Nephron progenitor cell (in vitro differentiated cells): ENCODE measurements around the gene COQ10B.

ENCODE experiments used
- DNase-seq: peaks from one replicate; pipeline ENCODE4 v3.0.0; 2021
- H3K27ac Mint-ChIP-seq: 2 replicates; pipeline ENCODE4 v1.8.0; 2021; ENCODE audit warnings: mild to moderate bottlenecking, moderate library complexity, mixed read lengths
- H3K27me3 Mint-ChIP-seq: 2 replicates; pipeline ENCODE4 v1.8.0; 2021; ENCODE audit warnings: mild to moderate bottlenecking, low read depth, mixed read lengths; ENCODE audit not compliant: poor library complexity
- H3K36me3 Mint-ChIP-seq: 2 replicates; pipeline ENCODE4 v1.8.0; 2021; ENCODE audit warnings: low read depth, mixed read lengths
- H3K4me1 Mint-ChIP-seq: 2 replicates; pipeline ENCODE4 v1.8.0; 2021; ENCODE audit warnings: mixed read lengths
- H3K4me3 Mint-ChIP-seq: 2 replicates; pipeline ENCODE4 v1.8.0; 2021; ENCODE audit warnings: mild to moderate bottlenecking, moderate library complexity, mixed read lengths
- H3K9me3 Mint-ChIP-seq: 2 replicates; pipeline ENCODE4 v1.8.0; 2021; ENCODE audit warnings: mild to moderate bottlenecking, moderate library complexity, mixed read lengths
- CTCF ChIP-seq: fragments of 200-600 bp; sonication (generic); IDR thresholded peaks from 2 replicates; pipeline ENCODE4 v1.5.0; 2021; ENCODE audit warnings: antibody characterized with exemption

Gene COQ10B

GRCh38 chr2:197513915-197514314, 60.6 kb downstream of the COQ10B start:
- Mint-ChIP-seq H3K9me3 (peaks cover 3% of the 10 kb centered on the region), H3K4me3 (no peak overlapping the region), H3K4me1 (peaks cover 26% of the 10 kb centered on the region), H3K27me3 (no peaks in the 10 kb centered on the region), H3K27ac (no peak overlapping the region), H3K36me3 (peaks cover 20% of the 10 kb centered on the region)
- DNase-seq: no peak
- TF ChIP-seq CTCF: no peak

- no peak for DNase-seq
- H3K27ac Mint-ChIP-seq: peak overlapping the region; percentile 85
- TF ChIP-seq CTCF: no peak
- H3K4me3 Mint-ChIP-seq: peak overlapping the region; percentile 99
- H3K36me3 Mint-ChIP-seq: peaks cover 28% of the 10 kb centered on the region
- H3K27me3 Mint-ChIP-seq: no peaks in the 10 kb centered on the region
- H3K9me3 Mint-ChIP-seq: peaks cover 11% of the 10 kb centered on the region
- H3K4me1 Mint-ChIP-seq: peaks cover 26% of the 10 kb centered on the region
These were observed 61.4 kb downstream of the COQ10B start for GRCh38 chr2:197514754-197515153.

GRCh38 chr2:197515315-197515738, 62.0 kb downstream of the COQ10B start:
- TF ChIP-seq CTCF: no peak
- peaks cover 16% of the 10 kb centered on the region for H3K9me3 Mint-ChIP-seq
- DNase-seq: peak; percentile 7
- peak overlapping the region; percentile 85 for H3K27ac Mint-ChIP-seq
- H3K4me1 Mint-ChIP-seq: peaks cover 26% of the 10 kb centered on the region
- peak overlapping the region; percentile 99 for H3K4me3 Mint-ChIP-seq
- no peaks in the 10 kb centered on the region for H3K27me3 Mint-ChIP-seq
- H3K36me3 Mint-ChIP-seq: peaks cover 34% of the 10 kb centered on the region

- Mint-ChIP-seq H3K4me1 (peaks cover 26% of the 10 kb centered on the region), H3K27ac (peak within 1 kb of the TSS; percentile 97), H3K9me3 (peaks cover 21% of the 10 kb centered on the region), H3K4me3 (peak within 1 kb of the TSS; percentile 99), H3K27me3 (no peaks in the 10 kb centered on the region), H3K36me3 (peaks cover 39% of the 10 kb centered on the region)
- TF ChIP-seq CTCF: no peak
- peak; percentile 97 for DNase-seq
These were observed 62.5 kb downstream of the COQ10B start, which contains the start of gene MOB4 for GRCh38 chr2:197515739-197516392. Gene MOB4 (plus strand): TSS chr2:197516066. CDS start chr2:197516087, 21 bp downstream.

GRCh38 chr2:197516393-197516761, 63.0 kb downstream of the COQ10B start:
- Mint-ChIP-seq H3K4me3 (peak overlapping the region; percentile 99), H3K27ac (peak overlapping the region; percentile 97), H3K36me3 (peaks cover 41% of the 10 kb centered on the region), H3K4me1 (peaks cover 26% of the 10 kb centered on the region), H3K9me3 (peaks cover 27% of the 10 kb centered on the region), H3K27me3 (no peaks in the 10 kb centered on the region)
- TF ChIP-seq CTCF: no peak
- DNase-seq: no peak

GRCh38 chr2:197517150-197517549, 63.8 kb downstream of the COQ10B start:
- Mint-ChIP-seq H3K27ac (no peak overlapping the region), H3K9me3 (peaks cover 33% of the 10 kb centered on the region), H3K27me3 (no peaks in the 10 kb centered on the region), H3K36me3 (peaks cover 47% of the 10 kb centered on the region), H3K4me1 (peaks cover 26% of the 10 kb centered on the region), H3K4me3 (peak overlapping the region; percentile 99)
- no peak for TF ChIP-seq CTCF
- DNase-seq: no peak
